GM21717 (cell line): ENCODE measurements around the gene SPIB.
"Not testable (repeated sequence)": the region's sequence is repeated elsewhere in the genome, so short reads cannot be mapped to it uniquely, and the experiment has no call there.

ENCODE experiments used
- ATAC-seq: cut with Tn5 transposase; IDR thresholded peaks from one replicate; pipeline ENCODE4 v1.9.1; 2021; ENCODE audit warnings: mild to moderate bottlenecking, moderate library complexity; ENCODE audit not compliant: unreplicated experiment

SPIB gene

DNA sequence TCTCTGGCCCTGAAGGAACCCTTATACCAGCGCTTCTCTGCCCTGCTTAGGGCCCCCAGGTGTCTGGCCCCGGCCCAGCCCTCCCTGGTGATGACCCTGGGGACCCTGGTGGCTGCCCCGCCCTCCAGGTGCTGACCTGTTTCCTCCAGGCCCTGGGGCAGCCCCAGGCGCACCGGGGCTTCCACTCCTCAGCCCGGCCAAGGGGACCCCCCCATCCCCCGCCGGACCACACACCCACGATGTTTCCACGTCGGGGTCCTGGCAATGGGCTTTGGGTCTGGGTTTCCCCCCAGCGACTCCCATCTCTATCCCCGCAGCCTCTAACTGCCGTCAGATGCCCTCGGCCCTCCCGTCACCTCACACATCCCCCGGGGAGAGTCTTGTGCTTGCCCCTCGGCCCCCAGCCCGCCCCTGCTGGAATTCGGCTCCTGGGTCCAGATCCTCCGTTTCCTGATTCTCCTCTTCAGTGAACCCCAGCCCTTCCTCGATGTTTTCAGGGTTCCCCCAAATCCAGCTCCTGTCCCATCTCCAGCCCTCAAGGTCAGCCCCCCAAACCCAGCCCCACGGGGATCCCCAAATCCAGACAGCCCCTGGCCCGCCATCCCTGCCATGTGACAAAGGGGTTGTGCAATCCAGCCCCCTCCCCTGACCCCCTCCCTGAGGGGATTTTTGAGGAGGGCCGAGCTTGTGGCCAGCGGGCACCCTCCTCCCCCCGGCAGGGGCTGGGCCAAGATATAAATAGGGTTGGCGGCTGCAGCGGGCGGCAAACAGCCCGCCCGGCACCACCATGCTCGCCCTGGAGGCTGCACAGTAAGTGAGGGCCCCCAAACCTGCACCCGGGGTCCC is at the start of gene SPIB:
Gene SPIB (plus strand): TSS at position 763 of the 846 bp plus-strand sequence. CDS start 25 bp downstream, at position 788.
- ATAC-seq, result no peak

DNA sequence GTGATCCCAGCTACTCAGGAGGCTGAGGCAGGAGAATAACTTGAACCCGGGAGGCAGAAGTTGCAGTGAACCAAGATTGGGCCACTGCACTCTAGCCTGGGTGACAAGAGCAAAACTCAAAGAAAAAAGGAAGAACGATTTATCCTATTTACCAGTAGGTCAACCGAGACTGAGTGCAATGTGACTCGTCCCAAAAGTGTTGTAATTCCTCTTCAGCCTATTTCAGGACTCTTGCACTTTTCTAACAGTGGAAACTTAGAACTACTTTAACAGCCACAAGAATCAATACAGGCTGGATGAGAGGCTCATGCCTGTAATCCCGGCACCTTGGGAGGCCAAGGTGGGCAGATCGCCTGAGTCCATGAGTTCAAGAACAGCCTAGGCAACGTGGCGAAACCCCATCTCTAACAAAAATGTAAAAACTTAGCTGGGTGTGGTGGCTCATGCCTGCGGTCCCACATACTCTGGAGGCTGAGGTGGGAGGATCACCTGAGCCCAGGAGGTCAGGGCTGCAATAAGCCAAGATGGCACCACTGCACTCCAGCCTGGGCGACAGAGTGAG is 46.7 kb upstream of the SPIB start:
- no peak for ATAC-seq

DNA sequence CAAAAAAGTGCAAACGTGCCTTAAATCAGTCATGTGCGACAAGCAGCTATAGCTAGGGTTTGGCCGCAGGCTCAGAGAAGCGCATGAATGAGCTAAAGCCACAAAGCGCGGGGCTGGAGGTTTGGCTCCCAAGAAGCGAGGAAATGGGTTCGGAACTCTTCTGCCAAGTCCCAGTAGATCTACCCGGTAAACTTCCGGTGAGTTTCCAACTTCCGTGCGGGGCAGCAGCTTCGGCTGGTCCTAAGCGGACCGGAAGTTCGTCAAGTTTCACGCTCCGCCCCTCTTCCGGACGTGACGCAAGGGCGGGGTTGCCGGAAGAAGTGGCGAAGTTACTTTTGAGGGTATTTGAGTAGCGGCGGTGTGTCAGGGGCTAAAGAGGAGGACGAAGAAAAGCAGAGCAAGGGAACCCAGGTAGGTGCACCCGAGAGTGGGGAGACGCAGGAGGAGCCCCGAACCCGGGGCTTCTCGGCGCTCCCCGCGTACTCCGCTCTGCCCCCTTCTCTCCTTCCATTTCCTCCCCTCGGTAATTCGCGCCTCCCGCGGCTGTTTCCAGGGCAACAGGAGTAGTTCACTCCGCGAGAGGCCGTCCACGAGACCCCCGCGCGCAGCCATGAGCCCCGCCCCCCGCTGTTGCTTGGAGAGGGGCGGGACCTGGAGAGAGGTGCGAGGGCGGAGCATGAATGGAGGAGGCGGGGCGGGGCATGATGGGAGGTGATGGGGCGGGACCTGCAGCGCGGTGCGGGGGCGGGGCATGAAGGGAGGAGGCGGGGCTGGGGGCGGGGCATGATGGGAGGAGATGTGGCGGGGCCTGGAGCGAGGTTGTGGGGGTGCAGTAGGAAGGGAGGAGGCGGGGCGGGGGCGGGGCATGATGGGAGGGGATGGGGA is 42.3 kb upstream of the SPIB start, which contains the start of gene NR1H2:
Gene NR1H2 (plus strand): TSS at position 292 of the 885 bp plus-strand sequence. CDS start 1,149 bp downstream, outside the sequence.
- ATAC-seq, result peak; percentile 77

DNA sequence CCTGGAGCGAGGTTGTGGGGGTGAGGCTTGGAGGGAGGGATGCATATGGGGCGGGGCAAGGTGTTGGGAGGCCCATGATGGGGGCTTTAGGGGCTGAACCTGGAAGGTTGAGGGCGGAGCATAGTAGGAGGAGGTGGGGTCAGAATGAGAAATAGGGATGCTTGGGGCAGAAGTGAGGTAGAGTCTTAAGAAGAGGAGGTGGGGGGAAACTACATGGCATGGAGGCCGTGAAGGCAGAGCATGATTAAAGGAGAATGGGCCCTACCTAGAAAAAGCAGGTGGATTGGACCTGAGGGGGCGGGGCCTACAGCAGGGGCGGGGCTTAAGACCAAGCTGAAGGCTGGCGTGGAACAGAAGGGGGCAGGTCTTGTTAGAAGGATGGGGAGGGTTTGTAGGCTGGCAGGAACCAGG is 41.7 kb upstream of the SPIB start:
- no peak for ATAC-seq

DNA sequence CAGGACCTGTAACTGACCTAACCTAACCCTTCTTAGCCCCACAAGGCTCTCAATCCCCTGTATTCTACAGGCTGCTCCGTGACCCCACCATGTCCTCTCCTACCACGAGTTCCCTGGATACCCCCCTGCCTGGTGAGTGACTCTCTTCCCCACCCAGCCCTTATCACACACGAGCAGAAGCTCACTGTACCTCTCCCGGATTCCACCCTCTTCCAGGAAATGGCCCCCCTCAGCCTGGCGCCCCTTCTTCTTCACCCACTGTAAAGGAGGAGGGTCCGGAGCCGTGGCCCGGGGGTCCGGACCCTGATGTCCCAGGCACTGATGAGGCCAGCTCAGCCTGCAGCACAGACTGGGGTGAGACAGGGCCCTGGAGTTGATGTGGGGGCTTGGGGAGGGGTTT is 41.2 kb upstream of the SPIB start:
- no peak for ATAC-seq

DNA sequence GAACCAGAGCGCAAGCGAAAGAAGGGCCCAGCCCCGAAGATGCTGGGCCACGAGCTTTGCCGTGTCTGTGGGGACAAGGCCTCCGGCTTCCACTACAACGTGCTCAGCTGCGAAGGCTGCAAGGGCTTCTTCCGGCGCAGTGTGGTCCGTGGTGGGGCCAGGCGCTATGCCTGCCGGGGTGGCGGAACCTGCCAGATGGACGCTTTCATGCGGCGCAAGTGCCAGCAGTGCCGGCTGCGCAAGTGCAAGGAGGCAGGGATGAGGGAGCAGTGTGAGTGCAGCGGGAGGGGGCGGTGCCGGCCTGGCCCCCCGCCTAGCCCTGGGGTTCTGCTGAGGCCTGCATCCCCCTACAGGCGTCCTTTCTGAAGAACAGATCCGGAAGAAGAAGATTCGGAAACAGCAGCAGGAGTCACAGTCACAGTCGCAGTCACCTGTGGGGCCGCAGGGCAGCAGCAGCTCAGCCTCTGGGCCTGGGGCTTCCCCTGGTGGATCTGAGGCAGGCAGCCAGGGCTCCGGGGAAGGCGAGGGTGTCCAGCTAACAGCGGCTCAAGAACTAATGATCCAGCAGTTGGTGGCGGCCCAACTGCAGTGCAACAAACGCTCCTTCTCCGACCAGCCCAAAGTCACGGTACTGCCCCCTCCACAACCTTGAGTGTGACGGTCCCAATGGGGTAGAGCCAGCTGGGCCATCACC is 40.4 kb upstream of the SPIB start:
- no peak for ATAC-seq

DNA sequence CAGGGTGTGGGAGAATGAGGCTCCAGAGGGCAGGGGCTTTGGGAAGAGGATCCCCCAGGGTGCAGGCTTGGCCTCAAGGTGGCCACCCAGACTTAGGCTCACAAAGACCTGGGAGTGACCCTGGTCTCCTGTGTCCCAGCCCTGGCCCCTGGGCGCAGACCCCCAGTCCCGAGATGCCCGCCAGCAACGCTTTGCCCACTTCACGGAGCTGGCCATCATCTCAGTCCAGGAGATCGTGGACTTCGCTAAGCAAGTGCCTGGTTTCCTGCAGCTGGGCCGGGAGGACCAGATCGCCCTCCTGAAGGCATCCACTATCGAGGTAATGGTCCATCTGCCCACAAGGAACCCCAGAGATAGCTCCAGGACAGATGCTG is 39.9 kb upstream of the SPIB start:
- ATAC-seq, result no peak

DNA sequence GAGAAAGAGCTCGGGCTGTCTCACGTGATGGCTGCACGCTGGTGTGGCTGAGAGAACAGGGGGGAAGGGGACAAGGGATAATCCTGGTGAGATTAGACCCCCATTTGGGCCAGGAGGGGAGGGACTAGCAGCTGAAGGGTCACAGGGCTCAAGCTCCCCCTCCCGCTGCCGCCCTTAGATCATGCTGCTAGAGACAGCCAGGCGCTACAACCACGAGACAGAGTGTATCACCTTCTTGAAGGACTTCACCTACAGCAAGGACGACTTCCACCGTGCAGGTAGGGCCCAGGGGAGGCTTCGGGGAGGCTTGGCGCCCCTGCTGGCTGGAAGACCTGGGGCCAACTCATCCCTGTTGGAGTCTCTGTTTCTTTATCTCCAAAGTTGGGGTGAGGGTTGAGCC is 39.1 kb upstream of the SPIB start:
- ATAC-seq, result no peak

DNA sequence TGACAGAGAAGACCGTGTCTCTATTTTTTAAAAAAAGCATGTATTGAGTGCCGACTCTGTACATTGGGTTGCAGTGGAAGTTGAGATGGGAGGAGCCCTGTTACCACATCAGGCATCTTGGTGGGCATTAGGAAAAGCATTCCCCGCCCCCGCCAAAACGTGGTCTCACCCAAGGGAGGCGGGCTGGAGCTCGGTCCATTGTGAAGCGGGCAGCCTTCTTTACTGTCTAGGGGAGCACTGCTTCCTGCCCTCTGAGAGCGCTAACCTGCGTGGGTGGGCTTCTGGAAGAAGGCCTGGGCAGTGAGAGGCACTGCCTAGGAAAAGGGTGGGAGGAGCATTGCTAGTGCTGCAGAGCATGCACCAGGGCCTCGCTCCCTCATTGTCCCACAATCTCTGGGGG is 38.6 kb upstream of the SPIB start:
- ATAC-seq, result no peak

DNA sequence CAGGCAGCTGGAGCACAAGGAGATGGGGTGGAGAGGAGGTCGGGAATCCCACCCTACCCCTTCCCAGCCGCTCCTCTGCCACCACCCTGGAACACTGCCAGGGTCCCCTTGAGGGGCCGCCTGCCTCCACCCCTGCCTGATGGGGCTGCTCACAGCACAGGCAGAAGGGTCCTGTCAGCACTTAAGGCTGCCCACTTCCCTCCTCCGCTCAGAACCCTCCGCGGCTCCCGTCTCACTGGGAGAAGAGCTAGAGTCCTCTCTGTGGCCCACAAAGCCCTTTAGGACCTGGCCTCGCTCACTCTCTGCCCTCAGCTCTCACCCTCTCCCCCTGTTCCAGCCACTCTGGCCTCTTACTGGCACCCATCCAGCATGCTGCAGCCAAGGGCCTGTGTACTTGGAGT is 38.0 kb upstream of the SPIB start:
- ATAC-seq, result no peak

DNA sequence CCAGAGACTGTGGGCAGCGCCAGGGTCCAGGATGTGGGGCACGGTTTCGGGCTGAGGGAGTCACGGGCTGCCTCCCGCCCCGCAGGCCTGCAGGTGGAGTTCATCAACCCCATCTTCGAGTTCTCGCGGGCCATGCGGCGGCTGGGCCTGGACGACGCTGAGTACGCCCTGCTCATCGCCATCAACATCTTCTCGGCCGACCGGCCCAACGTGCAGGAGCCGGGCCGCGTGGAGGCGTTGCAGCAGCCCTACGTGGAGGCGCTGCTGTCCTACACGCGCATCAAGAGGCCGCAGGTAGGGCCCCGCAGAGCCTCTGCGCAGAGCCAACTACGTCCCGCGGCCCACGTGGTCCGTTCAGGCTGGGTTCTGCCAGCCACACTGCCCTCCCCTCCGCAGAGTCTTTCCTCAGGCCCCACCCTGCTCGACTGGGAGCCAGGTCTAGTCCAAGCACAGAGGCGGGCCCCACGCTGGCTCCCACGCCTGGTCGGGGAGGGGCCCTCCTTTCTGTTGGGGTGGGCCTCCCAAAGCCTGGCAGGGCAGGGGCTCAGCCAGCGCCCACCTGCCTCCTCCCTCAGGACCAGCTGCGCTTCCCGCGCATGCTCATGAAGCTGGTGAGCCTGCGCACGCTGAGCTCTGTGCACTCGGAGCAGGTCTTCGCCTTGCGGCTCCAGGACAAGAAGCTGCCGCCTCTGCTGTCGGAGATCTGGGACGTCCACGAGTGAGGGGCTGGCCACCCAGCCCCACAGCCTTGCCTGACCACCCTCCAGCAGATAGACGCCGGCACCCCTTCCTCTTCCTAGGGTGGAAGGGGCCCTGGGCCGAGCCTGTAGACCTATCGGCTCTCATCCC is 36.6 kb upstream of the SPIB start:
- no peak for ATAC-seq

DNA sequence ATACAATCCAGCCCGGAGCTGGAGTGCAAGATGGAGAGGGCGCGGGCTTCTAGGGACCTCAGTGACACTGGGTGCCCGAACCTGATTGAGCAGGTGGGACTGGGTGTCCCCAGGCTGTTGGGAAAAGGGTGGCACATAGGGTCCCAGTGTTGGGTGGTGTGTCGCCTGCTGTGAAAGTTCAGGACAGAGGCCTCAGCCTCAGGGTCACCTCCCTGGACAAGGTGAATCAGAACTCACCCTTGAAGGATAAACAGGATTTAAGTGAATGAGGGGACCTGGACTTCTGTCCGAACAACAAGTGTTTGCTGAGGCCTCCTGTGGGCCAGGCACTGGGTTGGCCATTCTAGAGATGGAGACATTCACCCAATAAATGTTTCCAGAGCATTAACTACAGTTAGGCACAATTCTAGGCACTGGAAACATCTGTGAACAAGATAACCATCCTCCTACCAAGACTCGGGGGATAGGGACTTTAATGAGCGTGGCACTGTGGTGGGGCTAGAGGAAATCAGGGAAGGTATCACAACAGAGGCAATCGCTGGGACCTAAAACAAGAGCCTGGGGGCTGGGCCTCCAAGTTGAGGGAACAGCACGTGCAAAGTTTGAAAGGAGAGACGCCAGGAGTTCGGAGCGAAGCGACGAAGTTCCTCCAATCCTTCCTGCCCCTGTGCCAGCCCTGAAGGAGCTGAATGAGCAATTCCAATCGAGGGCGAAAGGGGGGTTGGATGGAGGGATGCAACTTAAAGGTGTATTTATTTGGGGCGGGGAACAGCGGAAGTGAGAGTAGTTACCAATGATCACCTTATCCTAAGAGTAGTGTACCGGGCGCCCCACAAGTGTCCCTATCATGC is 35.5 kb upstream of the SPIB start:
- peak; percentile 8 for ATAC-seq

DNA sequence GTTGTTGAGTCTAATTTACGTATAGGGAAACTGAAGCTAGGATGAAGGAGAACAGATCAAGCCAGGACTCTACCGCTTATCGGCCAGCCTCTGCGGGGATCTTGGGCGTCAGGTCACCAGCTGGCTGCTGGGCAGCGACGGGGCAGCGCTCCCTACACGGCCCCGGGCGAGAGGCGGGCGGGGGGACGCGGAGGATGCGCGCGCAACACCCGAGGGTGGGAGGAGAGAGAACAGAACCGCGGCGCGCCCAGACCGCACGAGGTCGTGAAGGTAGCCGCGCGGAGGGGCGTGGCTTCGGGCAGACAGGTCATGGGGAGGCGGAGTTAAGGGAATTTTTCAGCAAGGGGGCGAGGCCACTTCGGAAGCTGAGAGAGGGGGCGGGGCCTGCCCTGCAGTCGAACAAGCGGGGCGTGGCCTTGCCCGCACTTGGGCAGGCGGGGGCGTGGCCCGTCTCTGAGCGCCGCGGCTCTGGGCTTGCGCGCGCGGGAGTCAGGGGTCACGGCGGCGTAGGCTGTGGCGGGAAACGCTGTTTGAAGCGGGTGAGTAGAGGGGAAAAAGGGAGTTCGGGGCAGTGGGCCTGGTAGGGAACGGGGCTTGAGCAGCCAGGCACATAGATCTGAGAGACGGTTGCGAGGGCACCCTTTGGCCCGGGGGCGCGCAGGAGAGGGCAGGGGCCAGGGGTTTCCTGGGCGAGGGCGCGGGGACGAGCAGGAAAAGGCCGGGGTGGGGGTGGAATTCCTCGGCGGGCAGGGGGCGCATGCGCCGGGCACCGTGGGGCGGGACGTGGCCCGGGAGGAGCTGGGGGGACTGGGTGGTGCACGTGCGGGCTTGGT is 34.7 kb upstream of the SPIB start, which contains the start of gene POLD1:
Gene POLD1 (plus strand): TSS at position 496 of the 833 bp plus-strand sequence. CDS start 14,505 bp downstream, outside the sequence.
- peak; percentile 61 for ATAC-seq

DNA sequence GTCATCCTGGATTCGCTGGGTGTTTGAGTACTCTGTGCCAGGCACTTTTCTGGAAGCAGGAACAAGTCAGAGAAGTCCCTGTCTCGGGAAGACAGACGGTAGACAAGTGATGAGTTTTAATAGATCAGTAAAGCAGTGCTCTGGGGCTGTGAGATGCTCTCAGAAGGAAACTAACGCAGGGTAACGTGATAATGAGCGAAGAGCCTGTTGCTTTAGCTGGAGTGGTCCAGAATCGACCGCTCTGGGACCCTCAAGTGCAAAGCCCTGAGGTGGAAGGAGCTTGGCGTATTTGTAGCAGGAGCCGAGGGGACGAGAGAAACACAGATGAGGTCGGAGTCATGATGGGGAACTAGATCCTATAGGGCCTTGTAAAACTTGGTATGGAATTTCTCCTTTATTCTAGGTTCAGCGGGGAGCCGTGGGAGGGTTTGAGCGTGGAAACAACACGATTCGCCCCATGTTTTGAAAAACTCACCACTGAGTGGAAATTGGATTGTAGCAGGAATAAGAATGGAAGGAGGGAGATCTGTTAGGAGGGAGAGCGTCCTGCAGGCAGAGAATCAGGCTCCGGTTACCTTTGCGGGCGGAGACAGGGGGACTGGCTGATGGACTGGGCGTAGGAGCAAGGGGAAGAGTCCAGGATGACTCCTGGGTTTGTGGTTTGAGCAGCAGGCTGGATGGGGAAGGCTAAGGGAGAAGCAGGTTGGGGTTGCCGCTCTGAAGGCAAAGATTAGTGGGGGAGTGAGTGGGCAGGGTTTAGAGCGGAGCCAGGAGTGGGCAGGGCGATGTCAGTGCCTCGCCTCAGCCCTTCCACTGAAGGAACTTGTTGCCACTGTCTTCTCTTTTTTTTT is 33.8 kb upstream of the SPIB start:
- no peak for ATAC-seq

DNA sequence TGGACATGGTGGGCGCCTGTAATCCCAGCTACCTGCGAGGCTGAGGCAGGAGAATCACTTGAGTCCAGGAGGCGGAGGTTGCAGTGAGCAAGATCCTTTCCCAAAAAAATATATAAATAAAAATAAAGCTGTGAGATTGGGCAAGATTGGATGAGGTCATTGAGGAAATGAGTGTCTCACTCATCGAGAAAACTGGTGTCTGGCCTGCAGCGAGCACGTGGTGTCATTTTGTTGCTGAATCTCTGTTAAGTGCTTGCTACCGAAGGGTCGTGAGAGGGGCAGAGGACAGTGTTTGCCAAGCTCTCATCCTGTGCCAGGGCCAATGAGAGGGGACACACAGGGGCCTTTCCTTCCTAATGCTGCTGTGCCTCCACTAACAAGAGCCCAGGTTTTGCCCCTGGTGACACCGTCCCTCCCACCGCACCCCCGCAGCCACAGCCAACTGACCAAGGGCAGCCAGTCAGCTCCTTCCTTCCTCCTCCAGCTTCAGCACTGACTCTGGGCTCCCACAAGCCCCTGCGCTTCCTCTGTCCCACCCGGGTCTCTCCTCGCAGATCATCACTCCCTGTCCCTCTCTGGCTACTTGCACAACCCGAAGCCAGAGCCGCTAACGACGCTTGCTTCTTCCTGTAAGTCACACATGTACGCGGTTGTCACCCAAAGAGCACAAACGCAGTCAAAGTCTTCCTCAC is 31.4 kb upstream of the SPIB start:
- ATAC-seq, result no peak

DNA sequence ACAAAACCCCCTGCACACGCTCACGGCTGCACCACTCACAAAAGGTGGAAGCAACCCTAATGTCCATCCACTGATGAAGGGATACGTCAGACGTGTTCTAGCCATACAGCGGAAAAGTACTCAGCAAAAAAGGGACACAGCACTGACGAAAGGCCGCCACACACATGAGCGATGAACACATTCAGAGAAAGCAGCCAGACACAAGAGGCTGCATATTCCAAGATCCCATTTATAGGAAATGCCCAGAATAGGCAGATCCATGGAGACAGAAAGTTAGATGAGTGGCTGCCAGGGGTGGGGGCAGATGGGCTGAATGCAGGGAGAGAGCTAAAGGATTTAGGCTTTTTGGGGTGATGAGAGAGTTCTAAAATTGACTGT is 30.9 kb upstream of the SPIB start:
- no peak for ATAC-seq

DNA sequence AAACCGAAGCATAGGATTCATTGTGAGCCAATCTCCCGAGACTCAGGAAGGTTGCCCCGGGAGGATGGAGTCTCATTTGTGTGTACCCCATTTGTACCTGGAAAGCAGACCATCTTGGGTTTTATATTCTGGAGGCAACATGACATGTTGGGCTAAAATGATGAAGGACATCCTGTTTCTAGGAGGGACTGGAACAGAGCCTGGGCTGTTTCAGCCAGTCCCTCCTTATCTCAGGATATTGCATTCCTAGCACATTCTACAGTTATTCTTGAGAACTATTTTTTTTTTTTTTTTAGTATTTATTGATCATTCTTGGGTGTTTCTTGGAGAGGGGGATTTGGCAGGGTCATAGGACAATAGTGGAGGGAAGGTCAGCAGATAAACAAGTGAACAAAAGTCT is 28.4 kb upstream of the SPIB start:
- ATAC-seq, result not testable (repeated sequence)
